Stimulated activated CD4-positive, alpha-beta T cell treated with anti-CD3 and anti-CD28 coated beads, Interleukin-12 subunit alpha, Interleukin-12 subunit beta, amount 100 ng/mL, for 48 hours (primary cell): ENCODE measurements around the gene TUBB3.
A peak's percentile ranks its signal among the peaks of the same experiment; 100 is the strongest.
"Not testable (repeated sequence)": the region's sequence is repeated elsewhere in the genome, so short reads cannot be mapped to it uniquely, and the experiment has no call there.

Experiments used
- DNase-seq, 3 donors: peaks; one replicate each; pipeline ENCODE4 v3.0.0-alpha.2; 2020; ENCODE audit warnings: low read depth in 2 of 3, low spot score in 1 of 3

Gene TUBB3

GRCh38 chr16:89964201-89964600, 41.1 kb downstream of the TUBB3 start:
- no peak for DNase-seq

DNA sequence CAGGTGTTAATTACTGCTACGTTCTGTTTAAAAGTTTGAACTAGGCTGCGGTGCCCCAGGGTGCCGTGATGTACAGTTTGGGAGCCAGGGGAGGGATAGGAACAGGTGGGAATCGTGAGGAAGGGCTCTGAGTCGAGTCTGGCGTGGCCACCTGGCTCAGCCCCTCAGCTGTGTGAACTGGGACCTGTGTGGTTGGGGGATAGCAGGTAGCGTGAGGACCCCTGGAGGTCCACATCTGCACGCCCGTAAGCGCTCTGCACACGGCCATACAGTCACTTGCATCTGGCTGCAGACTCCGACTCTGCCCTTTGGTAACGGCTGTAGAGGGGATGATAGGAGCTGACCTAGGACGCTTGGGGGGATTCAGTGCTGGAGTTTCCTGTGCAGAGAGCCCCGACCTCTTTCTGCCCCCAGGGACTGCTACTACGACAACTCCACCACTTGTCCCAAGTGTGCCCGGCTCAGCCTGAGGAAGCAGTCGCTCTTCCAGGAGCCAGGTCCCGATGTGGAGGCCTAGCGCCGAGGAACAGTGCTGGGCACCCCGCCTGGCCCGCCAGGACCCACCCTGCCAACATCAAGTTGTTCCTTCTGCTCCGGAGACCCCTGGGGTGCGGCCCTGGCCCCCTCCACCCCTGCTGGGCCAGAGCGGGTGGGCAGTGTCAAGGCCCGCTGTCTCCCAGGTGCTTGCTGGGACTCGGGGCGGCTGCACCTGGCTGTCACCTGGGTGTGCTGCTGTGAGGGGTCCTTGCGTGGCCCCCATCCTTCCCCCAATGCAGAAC, 42.5 kb downstream of the TUBB3 start:
- DNase-seq = no peak

DNA sequence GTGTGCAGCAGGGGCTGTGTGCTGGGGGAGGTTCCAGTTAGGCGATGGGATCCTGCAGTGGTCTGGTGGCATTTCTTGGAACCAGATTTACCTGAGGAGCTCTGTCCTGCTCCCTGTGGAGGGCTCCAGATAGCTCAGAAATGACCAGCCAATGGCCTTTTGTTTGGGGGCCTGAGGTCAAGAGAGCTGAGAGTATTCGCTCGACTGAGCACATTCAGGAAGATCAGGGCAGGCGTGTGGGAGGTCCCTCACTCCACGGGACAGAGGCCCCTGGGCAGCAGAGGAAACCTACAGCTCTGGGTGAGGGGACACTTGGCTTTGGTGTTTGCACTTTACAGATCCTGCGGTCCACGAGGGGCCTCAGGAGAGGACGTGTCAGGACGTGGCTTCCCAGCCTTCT, 43.6 kb downstream of the TUBB3 start:
- no peak for DNase-seq

GRCh38 chr16:89967436-89967835, 44.3 kb downstream of the TUBB3 start:
- not testable (repeated sequence) for DNase-seq

GRCh38 chr16:89968074-89968473, 44.9 kb downstream of the TUBB3 start:
- not testable (repeated sequence) for DNase-seq

DNA sequence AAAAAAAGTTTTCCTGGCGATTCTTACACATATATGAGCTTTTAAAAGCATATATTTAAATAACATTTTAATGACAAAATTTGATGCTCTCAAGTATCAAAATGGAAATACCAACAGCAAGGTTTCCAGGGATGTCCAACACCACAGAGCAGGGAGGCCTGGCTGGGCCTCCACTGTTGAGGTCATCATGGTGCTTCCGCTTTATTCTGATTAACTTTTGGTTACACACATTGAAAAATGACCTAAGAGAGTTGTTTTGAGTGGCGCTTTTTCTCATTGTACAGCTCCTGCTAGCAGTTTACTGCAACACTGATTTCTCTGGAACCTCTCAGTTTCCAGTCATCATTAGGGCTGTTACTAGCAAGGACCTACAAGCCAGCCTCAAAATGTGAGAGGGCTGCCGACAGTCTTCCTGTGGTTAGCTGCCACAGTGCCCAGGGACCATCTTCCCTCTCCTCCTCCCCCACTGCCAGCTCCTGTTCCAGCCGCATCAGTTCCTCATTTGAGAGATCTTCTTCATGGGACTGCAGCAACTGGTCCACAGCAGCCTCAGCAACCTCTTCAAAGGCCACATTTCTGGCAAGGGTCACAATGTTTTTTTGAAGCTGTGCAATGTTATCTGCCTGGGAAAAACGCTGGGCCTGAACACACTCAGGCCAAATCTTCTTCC, 46.7 kb downstream of the TUBB3 start:
- no peak for DNase-seq

DNA sequence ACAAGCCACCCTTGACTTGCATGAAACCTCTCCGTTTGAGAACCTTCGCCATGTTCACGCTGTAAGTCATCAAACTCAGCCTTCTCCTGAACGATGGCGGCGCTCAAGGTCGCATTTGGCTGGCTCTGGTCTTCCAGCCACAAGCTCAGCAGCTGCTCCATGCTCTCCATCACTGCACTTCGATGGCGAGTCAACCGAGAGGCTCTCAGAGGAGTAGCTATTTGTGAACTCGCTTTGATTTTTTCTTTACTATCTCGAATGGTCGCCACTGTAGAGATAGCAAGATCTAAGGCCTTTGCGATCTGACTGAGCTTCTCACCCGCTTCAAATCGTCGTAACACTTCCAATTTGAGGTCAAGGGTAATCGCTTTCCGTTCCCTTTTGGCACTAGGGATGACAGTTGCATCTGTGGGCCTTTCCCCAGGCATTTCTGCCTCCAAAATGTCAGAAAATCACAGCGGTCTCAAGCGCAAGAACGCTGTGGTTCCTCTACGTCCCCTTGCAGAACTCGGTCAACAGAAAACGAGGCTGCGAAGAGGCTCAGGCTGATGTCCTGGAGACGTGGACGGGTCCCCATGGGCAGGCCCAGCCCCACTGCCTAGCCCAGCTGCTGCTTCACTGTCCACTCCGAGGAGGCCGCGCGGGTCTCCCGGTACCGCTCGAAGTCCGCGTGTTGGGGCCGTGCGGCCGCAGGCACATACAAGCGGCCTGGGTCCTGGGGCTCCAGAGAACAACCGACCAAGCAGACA, 48.5 kb downstream of the TUBB3 start:
- peak in 1 of 3 donors; percentile 15 for DNase-seq

DNA sequence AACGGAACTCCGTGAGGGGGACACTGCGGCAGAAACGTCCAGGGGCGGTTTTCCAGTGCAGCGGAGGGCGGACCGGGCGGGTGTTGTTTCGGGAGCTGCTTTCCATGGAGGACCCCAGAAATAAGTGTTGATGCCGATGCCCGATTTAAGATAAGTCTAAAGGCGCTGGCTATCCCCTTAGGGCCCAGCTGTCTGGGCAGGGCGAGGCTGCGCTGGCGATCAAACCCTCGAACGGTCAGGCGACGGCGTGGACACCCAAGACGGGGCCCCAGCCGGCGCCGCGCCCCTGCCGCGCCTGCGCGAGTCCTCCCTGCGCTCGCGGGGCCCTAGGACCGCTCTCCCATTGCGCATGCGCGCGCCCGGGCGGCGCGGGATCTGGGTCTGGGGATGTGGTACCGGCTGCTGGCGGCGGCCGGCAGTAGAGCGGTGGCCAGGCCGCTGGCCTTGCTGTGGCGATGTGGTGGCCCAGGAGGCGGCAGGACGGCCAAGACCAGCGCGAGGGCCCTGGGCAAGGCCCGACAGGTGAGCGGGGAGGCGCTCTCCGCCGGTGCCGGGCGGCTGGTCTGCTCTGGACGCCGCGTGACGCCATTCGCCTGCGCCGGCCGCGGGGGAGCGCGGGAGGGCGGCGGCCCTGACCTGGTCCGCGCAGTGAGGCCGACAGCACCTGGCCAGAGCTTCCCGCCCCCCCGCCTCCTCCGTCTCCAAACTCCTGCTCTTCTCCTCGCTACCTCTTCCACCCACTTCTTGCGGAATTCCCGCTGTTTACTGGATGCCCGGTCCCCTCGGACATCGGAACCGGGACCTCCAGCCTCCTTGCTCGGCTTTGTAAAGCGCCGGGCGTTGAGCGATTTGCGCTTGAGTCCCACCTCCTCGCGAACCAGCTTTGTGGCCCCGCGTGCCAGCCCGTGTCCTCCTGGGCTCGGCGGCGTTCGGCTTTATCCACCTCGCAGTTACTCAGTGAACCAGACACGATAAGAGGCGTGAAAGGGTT, 49.4 kb downstream of the TUBB3 start:
- DNase-seq = peak; percentile 81 to 86 (median 84)

DNA sequence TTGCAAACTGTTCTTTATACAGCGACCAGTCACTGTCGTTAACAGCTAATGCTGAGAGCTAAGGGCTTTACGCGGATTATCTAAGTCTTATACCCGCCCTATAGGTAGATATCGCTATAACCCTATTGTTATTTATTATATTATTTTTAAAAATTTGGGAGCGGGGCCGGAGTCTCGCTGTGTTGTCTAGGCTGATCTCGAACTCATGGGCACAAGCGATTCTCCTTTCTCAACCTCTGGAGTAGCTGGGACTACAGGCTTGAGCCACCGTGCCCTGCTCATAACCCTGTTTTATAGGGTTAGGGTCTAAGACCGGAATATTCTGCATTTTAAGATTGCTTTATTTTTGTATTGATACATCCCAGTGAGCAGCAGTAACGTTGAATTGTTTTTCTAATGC, 50.1 kb downstream of the TUBB3 start:
- DNase-seq = no peak

GRCh38 chr16:89973654-89974335, 50.7 kb downstream of the TUBB3 start:
- DNase-seq = no peak

DNA sequence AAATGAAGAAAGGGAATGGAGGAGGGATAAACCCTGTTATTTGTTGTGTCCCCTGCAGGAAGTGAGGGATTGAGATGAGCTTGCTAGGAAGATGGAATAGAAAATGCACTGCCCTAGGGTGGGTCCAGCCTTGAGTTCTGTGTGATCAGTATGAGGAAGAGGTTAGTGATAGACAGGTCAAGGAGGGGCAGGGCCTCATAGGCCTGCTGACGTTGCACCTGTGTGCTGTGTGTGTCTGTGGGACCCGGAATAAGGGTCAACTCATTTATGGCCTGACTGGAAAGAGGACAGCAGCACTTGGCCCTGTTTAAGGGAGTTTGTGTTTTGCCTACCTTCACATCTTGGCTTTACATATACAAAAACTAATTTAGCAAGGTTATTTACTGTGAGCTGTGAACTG, 51.7 kb downstream of the TUBB3 start:
- DNase-seq = no peak

- peak in 1 of 3 donors; percentile 25 for DNase-seq
These were observed 58.3 kb downstream of the TUBB3 start for GRCh38 chr16:89981414-89981813.

DNA sequence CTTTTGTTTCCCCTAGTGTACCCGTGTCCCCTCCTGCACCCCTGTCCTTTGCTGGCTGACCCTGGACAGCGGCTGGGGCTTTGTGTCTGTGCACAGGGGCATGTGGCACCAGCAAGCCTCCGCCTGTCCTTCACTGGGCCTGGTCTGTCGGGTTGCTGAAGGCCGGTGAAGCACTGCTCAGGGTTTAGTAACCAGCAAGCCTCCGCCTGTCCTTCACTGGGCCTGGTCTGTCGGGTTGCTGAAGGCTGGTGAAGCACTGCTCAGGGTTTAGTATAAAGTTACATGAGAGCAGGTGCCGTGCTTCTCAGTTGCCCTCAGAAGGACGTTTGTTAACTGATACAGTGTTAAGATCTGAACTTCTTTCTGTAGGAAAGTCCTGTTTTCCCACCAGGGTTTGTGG, 59.2 kb downstream of the TUBB3 start:
- no peak for DNase-seq

DNA sequence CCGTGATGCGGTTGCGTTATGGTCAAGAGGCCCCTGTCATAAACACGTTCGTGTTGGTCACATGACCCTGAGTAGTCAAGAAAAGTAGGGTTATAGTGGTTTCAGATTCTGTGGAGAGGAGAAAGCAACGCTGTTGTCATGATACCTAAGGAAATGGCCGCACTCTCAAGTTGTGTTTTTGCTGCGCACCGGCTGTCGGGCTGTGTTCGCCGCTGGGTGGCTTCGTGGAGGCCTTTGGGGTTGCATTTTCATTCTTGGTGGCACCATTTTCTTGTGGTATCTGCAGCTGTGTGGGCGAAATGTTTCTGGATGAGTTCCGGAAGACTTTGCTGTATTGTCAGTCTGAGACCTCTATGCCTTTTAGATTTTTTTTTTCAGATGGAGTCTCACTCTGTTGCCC, 60.4 kb downstream of the TUBB3 start:
- peak in 1 of 3 donors; percentile 22 for DNase-seq

- DNase-seq = no peak
These were observed 61.1 kb downstream of the TUBB3 start for GRCh38 chr16:89984216-89984615.

DNA sequence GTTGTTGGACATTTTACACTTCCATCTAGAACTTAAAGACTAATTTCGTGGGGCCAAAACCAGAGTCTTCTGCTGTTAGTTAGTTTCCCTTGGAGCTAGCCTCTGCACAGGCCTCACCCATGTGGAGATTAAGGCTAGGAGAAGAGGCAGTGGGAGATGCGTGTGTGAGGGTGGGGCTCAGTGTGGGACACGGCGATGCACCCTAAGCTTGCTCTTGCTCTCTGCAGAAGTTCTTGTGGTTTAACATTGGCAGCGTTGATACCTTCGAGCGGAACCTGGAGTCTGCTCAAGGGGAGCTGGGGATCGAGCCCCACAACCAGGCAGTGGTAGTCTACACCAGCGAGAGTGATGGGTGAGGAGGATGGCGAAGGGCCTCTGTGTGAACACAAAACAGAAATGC, 62.1 kb downstream of the TUBB3 start:
- DNase-seq = no peak
